GM19395 (cell line): ENCODE data around the gene KRI1.
A peak's percentile ranks its signal among the peaks of the same experiment; 100 is the strongest.

ENCODE experiments used
- ATAC-seq: cut with Tn5 transposase; IDR thresholded peaks from one replicate; pipeline ENCODE4 v1.9.1; 2021; ENCODE audit warnings: mild to moderate bottlenecking, moderate library complexity; ENCODE audit not compliant: unreplicated experiment

Gene KRI1

DNA sequence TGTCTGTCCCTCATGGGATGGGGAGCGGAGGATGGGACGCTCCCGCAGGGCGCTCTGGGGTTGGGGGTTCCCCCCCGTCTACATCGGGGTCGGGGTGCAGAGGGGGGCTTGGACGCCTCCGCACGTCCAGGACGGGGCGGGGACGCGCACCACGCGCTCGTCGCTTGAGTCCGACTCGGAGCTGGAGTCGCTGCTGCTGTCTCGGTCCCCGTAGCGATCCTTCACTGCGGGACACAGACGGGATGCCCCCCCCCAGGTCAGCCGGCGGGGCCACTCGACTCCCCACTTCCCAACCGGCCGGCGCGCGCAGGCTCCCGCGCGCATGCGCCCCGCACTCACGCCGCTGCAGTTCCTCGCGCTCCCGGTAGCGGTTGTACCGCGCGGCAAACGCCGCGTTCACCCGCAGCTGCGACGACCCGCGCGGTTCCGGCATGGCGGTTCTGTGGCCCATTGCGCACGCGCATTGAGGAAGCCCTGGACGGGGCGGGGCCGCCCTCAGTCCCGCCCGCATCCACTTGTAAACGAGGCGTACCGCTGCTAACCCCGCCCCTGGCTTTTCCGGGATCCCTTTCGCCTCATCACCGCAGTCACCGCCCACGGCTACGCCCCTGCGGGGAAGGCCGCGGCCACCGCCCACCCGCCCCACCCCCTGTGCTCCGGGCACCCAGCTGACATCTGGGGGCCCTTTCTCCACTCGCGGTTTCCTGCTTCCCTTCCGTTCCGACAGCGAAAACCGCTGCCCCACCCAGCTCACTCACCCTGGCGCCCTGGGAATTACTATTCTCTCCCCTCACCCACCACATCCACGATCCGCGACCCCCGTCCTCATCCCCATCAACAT, at the start of gene KRI1:
Gene KRI1 (minus strand): TSS at position 444 of the 841 bp plus-strand sequence. CDS start 11 bp downstream, at position 433.
- no peak for ATAC-seq

DNA sequence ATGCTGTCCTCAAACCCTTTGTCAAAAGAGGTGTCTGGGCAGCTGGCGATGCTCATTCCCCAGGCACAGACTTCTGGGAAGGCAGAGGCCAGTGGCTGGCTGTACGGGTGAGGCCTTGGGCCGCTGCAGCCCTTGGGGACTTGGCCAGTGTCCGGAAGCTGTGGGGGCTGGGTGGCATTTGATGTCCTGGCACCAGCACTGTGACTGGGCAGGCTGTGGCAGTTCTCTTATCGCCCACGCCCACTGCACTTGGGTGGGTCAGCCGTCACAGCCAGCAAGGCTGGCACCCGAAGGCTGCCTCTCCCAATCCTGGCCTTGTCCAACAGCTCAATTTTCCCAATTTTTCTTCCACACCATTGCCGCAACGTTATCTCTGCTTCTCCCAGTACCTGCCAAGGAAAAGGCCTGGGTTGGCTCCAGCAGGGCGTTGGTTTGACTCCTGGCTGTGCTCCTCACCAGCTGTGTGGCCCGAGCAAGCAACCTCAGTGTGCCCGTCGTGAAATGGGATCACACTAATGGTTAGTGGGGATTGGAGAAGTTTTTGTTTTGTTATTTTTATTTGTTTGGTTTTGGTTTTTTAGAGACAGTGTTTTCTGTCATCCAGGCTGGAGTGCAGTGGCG, 46.8 kb upstream of the KRI1 start:
- ATAC-seq: no peak

DNA sequence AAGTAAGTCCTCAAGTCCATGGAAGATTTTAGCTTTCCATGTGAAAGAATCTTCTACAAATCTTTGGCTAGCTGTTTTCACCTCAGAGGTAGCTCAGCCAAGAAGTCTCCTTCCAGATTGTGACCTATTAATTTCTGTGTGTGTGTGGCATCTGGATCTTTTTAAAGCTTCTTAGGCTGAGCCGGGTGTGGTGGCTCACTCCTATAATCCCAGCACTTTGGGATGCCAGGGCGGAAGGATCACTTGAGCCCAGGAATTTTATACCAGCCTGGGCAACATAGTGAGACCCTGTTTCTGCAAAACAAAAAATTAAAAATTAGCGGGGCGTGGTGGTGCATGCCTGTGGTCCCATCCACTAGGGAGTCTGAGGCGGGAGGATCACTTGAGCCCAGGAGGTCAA, 46.1 kb upstream of the KRI1 start:
- ATAC-seq: no peak

DNA sequence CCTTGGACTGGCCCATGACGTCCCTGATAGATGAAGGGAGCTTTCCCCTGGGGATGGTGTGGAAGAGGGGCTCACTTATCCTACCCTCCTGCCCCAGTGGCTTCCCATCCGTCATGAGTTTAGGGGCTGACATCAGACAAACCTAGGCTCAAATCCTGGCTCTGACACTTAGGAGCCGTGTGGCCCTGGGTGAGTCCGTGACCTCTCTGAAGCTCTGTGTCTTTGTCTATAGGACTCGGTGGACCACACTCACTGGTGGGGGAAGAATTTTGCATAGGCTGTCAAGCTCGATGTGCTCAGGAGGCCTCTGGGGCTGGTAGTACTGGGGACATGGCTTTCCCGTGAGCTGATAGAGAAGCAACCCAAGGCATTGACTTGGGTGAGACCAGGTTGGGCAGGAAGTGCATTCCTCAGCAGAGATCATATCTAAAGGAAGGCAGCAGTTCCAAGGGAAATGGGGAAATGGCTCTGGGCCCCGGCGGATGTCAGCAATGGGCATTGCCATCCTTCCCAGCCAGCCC, 38.7 kb upstream of the KRI1 start:
- no peak for ATAC-seq

DNA sequence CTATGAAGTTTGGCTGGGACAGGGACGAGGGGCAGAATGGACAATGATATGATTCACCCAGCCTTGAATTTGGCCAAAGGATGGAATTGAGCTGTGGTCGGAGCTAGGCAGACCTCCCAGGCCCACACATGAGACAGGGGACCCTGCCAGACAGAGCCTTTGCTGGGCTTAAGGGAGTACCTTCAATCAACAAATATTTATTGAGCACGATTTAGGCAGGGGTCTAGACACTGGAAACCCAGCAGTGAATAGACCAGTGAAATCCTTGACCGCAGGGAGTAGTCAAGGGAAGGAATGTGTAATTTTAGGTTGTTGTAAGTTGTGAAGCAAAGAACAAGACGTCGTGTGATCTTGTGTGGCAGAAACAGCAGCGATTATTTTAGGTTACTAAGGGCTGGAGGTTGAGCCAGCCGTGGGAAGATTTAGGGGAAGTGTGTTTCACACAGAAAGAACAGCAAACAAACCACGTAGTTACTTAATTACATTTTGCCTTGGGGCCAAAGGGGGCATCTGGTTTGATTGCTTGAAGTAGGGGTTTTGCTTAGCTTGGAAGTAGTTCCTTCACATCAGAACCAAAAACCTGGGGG, 38.2 kb upstream of the KRI1 start:
- ATAC-seq: no peak

GRCh38 chr19:10603084-10603872, 37.5 kb upstream of the KRI1 start:
- no peak for ATAC-seq

GRCh38 chr19:10602330-10603083, 36.7 kb upstream of the KRI1 start:
- peak; percentile 44 for ATAC-seq

DNA sequence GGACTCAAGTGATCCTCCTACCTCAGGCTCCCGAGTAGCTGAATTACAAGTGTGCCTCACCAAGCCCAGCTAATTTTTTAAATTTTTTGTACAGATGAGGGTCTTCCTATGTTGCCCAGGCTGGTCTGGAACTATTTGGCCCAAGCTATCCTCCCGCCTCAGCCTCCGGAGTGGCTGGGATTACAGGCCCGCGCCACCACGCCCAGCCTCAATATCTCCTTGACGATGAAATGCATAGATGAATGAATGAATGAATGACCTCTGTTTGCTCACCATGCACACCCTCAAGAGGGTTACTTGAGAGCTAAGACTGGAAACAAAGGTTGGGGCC, 36.2 kb upstream of the KRI1 start:
- no peak for ATAC-seq

- ATAC-seq: no peak
These were observed 34.3 kb upstream of the KRI1 start for GRCh38 chr19:10600149-10600548.

- ATAC-seq: no peak
These were observed 28.2 kb upstream of the KRI1 start for GRCh38 chr19:10593820-10594637.

DNA sequence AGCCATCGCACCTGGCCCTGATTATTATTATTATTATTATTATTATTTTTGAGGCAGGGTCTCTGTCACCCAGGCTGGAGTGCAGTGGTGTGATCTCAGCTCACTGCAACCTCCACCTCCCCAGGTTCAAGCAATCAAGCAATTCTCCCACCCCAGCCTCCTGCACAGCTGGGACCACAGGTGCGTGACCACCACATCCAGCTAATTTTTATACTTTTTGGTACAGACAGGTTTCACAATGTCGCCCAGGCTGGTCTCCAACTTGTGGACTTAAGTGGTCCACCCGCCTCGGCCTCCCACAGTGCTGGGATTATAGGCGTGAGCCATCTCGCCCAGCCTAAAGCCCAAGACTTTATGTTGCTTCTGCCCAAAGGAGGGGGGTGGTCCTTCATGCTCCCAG, 27.3 kb upstream of the KRI1 start:
- ATAC-seq: no peak

- ATAC-seq: no peak
These were observed 22.0 kb upstream of the KRI1 start for GRCh38 chr19:10587839-10588150.

- ATAC-seq: no peak
These were observed 21.4 kb upstream of the KRI1 start, which contains the start of gene AP1M2 for GRCh38 chr19:10587022-10587838. Gene AP1M2 (minus strand): TSS chr19:10587312. CDS start chr19:10587231, 81 bp downstream.

DNA sequence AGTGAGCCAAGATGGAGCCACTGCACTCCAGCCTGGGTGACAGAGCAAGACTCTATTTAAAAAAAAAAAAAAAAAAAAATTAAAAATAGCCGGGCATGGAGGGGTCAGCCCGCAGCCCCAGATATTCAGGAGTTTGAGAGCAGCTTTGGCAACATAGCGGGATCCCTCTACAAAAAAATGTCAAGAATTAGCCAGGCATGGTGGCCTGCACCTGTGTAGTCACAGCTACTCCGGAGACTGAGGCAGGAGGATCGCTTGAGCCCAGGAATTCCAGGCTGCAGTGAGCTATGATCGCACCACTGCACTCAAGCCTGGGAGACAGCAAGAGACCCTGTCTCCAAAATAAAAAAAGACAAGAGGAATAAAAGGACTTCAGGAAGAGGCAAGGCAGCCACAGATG, 20.6 kb upstream of the KRI1 start:
- ATAC-seq: no peak

GRCh38 chr19:10583036-10583776, 17.4 kb upstream of the KRI1 start:
- no peak for ATAC-seq

DNA sequence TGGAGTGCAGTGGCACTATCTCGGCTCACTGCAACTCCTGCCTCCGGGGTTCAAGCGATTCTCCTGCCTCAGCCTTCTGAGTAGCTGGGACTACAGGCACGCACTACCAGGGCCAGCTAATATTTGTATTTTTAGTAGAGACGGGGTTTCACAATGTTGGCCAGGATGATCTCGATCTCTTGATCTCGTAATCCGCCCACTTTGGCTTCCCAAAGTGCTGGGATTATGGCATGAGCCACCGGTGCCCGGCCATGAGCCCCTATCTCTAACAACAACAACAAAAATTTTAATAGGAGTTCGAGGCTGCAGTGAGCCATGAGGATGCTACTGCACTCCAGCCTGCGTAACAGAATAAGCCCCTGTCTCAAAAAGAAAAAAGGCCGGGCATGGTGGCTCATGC, 16.3 kb upstream of the KRI1 start:
- no peak for ATAC-seq

DNA sequence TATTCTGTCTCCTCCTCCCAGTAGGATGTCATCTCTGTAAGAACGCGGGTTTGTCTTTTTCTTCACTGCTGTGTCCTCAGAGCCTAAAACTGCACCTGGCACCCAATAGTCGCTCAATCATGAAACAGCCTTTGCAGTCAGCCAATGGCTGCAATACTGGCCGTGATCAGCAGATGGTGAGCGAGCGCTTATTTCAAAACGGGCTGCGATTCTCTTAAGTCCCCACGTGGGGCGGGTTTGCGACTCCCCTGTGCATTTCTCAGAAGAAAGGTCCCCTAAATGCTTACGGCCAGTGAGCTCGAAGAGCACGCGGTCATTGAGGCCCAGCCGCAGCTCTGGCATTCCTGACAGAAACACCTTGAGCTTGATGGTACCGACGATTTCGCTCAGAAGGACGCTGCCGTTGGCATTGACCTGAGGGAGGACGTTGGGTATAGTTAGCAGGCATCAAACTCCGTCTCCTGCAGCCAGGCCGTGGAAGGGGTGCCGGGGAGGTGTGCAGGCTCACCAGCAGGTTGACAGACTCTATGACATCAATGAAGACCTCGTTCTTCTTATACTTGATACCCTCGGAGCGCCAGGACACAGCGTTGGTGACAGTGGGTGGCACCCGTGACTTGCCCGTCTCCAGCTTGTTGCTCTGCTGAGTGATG, 15.3 kb upstream of the KRI1 start:
- no peak for ATAC-seq

DNA sequence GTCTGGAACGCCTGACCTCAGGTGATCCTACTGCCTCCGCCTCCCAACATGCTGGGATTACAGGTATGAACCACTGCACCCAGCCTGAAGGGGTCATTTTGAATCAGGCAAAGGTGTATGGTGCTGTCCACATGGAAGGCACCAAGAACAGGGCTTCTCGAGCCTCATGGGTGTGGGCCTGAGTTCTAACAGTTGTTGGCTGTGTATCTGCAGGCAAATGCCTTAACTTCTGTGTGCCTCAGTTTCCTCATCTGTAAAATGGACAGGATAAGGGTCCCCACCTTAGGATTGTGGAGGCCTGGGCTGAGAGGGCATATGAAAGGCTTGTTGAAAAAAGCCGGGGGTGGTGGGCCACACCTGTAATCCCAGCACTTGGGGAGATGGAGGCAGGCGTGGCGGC, 12.1 kb upstream of the KRI1 start:
- ATAC-seq: no peak
